HUES48 (cell line): Measurements from ENCODE around the gene PRKG2.
"Not testable (repeated sequence)": the region's sequence is repeated elsewhere in the genome, so short reads cannot be mapped to it uniquely, and the experiment has no call there.

Experiments
- H3K27ac ChIP-seq: one replicate; pipeline ENCODE4 v1.7.0; 2013; ENCODE audit warnings: low read depth, low read length, inconsistent platforms
- H3K27me3 ChIP-seq: 2 replicates; pipeline ENCODE4 v1.6.1; 2013; ENCODE audit warnings: mild to moderate bottlenecking, low read length; ENCODE audit not compliant: control insufficient read depth, insufficient read depth
- H3K36me3 ChIP-seq: 2 replicates; pipeline ENCODE4 v1.6.1; 2013; ENCODE audit warnings: low read length; ENCODE audit not compliant: control insufficient read depth, insufficient read depth
- H3K4me1 ChIP-seq: 2 replicates; pipeline ENCODE4 v1.6.1; 2013; ENCODE audit warnings: mild to moderate bottlenecking, low read length; ENCODE audit not compliant: control insufficient read depth, insufficient read depth
- H3K4me3 ChIP-seq: 2 replicates; pipeline ENCODE4 v1.5.1; 2013; ENCODE audit warnings: mild to moderate bottlenecking, low read depth, low read length
- H3K9ac ChIP-seq: 2 replicates; pipeline ENCODE4 v1.6.1; 2013; ENCODE audit warnings: mild to moderate bottlenecking, low read depth, low read length, moderate library complexity
- H3K9me3 ChIP-seq: 2 replicates; pipeline ENCODE4 v1.6.1; 2013; ENCODE audit warnings: low read length; ENCODE audit not compliant: control insufficient read depth, insufficient read depth

PRKG2 gene

DNA sequence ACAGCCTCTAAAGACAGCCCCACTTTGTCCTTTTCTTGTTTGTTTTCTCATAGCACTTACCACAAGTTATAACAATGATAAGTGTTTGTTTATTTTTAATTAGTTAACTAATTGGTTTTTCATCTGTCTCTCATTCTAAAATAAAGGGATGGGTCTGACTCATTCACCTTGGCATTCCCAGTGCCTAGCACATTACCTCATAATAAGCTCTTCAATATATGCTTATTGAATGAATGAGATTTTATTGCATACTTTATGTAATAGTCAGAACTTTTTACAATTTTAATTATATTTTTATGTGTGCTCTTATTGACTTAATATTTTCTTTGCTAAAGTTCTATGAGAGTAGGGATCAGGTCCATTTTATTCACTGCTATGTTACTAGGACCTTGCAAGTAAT, 22.8 kb upstream of the PRKG2 start:
- no peaks in the 10 kb centered on the region for H3K27me3 ChIP-seq
- H3K4me1 ChIP-seq = no peaks in the 10 kb centered on the region
- no peak overlapping the region for H3K27ac ChIP-seq
- H3K4me3 ChIP-seq = no peak overlapping the region
- H3K36me3 ChIP-seq = no peaks in the 10 kb centered on the region
- no peak overlapping the region for H3K9ac ChIP-seq
- H3K9me3 ChIP-seq = no peaks in the 10 kb centered on the region

DNA sequence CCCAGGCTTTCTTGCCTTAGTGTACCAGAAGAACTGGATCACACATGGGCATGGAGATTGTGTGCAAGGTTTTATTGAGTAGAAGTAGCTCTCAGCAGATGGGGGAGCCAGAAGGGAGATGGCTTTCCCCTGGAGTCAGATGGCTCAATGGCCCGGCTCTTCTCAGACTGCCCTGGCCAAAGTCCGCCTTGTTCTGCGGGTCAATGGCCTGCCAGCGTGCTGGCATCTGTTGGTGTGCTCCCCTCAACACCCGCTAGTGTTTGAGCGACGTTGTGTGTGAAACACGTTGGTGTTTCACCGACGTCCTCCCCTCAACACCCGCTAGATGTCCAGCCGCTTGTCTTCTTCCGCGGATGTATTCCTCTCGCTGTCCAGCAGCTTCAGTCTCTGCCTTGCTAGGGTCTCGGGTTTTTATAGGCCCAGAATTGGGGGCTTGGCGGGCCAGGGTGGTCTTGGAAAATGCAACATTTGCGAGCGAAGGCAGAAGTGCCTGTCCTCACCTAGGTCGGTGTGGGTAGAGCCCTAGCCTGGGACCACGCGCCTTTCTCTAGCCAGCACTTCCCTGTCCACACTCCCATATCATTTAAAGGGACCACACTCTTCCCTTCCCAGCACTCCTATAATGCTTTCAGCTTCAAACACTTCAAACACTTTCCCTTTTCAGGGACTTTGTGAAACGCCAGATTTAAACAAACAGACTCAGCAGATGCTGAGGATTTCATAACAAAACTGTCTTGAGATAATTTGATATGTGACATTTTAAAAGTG, 21.1 kb upstream of the PRKG2 start:
- H3K4me3 ChIP-seq = no peak overlapping the region
- H3K27ac ChIP-seq = no peak overlapping the region
- H3K4me1 ChIP-seq = no peaks in the 10 kb centered on the region
- peaks cover 7% of the 10 kb centered on the region for H3K9me3 ChIP-seq
- no peaks in the 10 kb centered on the region for H3K27me3 ChIP-seq
- no peaks in the 10 kb centered on the region for H3K36me3 ChIP-seq
- H3K9ac ChIP-seq = no peak overlapping the region

DNA sequence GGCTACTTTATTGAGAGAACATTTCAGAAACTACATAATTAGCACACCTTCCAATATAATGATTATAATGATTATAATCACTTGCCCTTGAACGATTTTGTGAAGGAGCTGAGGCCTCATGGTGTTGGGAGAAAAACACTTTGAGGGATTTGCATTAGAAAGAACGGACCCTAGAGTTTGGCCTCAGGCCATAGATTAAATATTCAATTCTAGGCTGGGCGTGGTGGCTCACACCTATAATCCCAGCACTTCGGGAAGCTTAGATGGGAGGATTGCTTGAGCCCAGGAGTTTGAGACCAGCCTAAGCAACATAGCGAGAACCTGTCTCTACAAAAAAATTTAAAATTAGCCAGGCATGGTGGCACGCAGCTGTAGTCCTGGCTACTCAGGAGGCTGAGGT, 12.9 kb upstream of the PRKG2 start:
- H3K27ac ChIP-seq = no peak overlapping the region
- no peak overlapping the region for H3K4me3 ChIP-seq
- H3K9me3 ChIP-seq = peaks cover 13% of the 10 kb centered on the region
- no peaks in the 10 kb centered on the region for H3K4me1 ChIP-seq
- H3K9ac ChIP-seq = no peak overlapping the region
- H3K27me3 ChIP-seq = no peaks in the 10 kb centered on the region
- H3K36me3 ChIP-seq = no peaks in the 10 kb centered on the region

DNA sequence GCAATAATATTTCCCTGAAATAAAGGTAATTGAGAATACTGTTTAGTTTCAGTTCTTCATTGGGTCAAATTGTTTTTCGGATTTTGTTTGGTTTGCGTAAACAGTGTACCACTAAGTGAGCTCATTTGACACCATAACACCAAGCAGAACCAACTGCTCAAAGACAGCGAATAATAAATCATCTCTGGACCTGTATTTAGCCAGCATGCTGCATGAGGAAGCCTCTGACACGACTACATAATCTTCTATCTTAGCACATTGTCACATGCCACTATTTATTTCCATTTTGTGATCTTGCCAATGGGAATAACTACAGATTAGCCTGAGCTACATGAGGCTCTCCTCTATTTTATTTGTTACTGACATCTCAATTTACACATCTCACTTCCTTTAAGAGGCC, 12.1 kb upstream of the PRKG2 start:
- peaks cover 13% of the 10 kb centered on the region for H3K9me3 ChIP-seq
- H3K4me1 ChIP-seq = no peaks in the 10 kb centered on the region
- H3K27me3 ChIP-seq = no peaks in the 10 kb centered on the region
- no peak overlapping the region for H3K4me3 ChIP-seq
- H3K9ac ChIP-seq = no peak overlapping the region
- H3K27ac ChIP-seq = no peak overlapping the region
- H3K36me3 ChIP-seq = no peaks in the 10 kb centered on the region

DNA sequence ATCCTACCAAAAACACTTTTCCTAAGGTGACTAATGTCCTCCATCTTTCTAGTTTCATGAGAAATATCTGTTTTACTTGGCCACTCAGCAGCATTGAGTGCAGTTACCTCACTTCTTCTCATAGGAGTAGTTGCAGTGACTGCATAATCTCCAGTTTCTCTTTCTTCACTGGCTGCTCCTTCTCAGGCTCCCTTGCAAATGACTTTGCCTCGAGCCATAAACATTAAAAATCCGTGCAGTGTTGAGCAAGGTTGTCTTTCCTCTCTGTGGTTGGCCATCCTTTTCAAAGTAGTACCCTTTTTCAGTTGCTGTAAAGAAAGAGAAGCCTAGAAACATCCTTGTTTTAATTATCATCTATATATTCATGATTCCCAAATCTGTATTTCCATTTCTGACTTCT, 10.2 kb upstream of the PRKG2 start:
- H3K27ac ChIP-seq = no peak overlapping the region
- H3K4me1 ChIP-seq = peaks cover 9% of the 10 kb centered on the region; the same call in 1 of the 2 replicates
- H3K9ac ChIP-seq = no peak overlapping the region
- H3K4me3 ChIP-seq = no peak overlapping the region
- H3K27me3 ChIP-seq = no peaks in the 10 kb centered on the region
- no peaks in the 10 kb centered on the region for H3K36me3 ChIP-seq
- no peaks in the 10 kb centered on the region for H3K9me3 ChIP-seq

DNA sequence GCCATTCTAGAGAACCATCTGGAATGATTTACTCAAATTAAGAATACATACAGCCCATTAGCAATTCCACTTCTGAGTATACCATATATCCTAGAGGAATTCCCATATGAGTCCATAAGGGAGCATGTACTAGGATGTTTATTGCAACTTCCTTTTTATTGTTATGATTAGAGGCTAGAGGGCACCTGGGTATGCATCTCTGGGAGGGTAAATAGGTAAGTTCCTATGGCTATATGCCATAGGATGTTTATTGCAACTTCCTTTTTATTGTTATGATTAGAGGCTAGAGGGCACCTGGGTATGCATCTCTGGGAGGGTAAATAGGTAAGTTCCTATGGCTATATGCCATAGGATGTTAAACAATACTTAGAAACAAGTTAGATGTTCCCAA, 7.1 kb upstream of the PRKG2 start:
- H3K4me1 ChIP-seq, H3K9me3 ChIP-seq, H3K9ac ChIP-seq: not testable (repeated sequence)

DNA sequence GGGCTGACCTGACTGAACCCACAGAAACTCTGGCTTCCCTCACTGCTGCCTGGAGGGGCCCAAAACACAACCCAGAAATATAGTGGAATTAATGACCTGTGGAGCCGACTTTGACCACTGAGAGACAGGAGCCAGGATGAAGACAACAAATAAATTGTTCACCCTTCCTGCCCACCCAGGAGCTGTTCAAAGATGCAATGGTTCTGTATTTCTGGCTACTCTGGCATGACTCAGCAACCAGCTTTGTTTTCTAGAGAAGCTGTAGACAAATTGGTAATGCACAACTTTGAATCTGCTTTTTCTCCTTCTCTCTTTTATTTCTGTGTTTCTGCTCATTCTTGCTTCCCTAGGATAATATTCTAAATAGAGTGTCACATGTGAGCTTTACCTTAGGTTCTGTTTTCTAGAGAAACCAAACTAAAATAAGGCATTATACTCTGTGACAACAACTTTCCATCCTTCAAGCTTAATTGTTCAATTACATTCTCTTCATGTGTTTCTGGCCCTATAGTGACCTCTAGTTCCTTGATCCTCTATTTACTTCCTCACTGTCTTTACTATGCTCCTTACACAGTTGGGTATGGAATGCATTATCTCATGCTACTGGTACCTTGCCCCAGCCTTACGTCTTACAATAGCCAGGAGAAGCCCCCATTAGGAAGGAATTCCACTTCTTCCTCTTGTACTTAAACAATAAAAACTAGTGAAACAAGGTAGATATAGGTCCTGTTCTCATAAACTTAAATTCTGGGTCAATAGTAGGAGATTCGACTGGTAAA, 6.5 kb upstream of the PRKG2 start:
- H3K9me3 ChIP-seq = no peaks in the 10 kb centered on the region
- H3K36me3 ChIP-seq = no peaks in the 10 kb centered on the region
- H3K27me3 ChIP-seq = peaks cover 2% of the 10 kb centered on the region
- H3K27ac ChIP-seq = no peak overlapping the region
- H3K4me3 ChIP-seq = no peak overlapping the region
- H3K9ac ChIP-seq = no peak overlapping the region
- H3K4me1 ChIP-seq = peaks cover 9% of the 10 kb centered on the region; the same call in 1 of the 2 replicates

More for the DNA sequence above, 7.1 kb upstream of the PRKG2 start:
- H3K4me3 ChIP-seq, H3K27me3 ChIP-seq, H3K36me3 ChIP-seq, H3K27ac ChIP-seq: not testable (repeated sequence)

DNA sequence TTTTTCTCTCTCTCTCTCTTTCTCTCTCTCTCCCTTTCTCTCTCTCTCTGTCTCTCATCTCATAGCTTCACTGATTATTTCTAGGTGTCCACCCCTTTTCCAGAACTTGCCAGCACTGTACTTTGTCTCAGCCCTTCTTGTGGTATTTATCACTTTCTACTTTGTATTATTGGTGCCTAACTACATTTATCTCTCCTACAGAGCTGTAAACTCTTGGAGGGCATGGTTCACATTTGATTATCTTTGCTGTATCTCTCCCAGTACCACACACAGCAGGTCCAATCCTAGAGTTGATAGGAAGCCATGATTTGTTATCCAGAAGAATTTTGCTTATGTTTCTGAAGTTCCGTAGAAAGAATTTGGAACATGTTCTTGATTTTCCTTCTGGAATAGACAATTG, 5.2 kb upstream of the PRKG2 start:
- no peaks in the 10 kb centered on the region for H3K36me3 ChIP-seq
- no peak overlapping the region for H3K4me3 ChIP-seq
- peaks cover 14% of the 10 kb centered on the region for H3K27me3 ChIP-seq
- H3K4me1 ChIP-seq = peaks cover 16% of the 10 kb centered on the region; the same call in 1 of the 2 replicates
- H3K9me3 ChIP-seq = no peaks in the 10 kb centered on the region
- no peak overlapping the region for H3K27ac ChIP-seq
- no peak overlapping the region for H3K9ac ChIP-seq

DNA sequence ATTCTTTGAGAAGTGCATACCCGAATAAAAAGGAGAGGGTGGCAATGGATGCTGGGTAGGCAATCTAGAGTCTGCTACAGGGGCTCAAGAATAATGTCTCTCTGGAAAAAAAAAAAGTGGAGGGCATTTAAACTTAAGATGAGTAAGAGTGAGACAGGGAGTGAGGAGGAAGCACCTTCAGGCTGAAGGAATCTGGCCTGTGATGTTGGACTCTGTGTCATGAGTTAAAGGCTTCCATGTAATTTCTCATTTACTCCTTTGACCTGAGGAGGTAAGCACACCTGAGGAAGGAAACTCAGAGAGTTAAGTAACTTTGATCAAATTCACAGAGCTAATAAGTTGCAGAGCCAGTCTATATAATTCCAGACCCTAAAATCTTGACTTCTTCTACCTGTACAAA, 3.2 kb upstream of the PRKG2 start:
- Histone ChIP-seq H3K27me3 (peaks cover 35% of the 10 kb centered on the region), H3K9ac (no peak overlapping the region), H3K4me1 (peaks cover 17% of the 10 kb centered on the region; the same call in 1 of the 2 replicates), H3K36me3 (no peaks in the 10 kb centered on the region), H3K9me3 (no peaks in the 10 kb centered on the region), H3K27ac (no peak overlapping the region), H3K4me3 (no peak overlapping the region)

DNA sequence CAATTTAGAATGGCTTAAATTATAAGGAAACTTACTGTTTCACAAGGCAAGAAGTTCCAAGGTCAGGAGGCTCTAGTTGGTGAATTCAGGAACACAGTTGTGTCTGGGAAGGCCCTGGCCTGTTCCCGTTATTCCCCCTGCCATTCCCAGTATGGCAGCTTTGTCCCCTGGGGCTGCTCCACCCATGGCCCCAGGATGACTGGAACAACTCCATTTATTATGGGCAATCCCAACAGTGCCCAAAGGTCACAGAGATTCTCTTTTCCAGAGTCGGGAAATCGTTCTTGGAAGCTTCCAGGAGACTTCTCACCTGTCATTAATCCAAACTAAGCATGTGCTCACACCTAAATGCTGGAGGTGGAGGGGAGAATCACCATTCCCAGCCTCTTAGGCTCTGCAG, 2.8 kb upstream of the PRKG2 start:
- H3K4me1 ChIP-seq = peaks cover 17% of the 10 kb centered on the region; the same call in 1 of the 2 replicates
- H3K4me3 ChIP-seq = no peak overlapping the region
- no peak overlapping the region for H3K9ac ChIP-seq
- no peaks in the 10 kb centered on the region for H3K36me3 ChIP-seq
- H3K9me3 ChIP-seq = no peaks in the 10 kb centered on the region
- no peak overlapping the region for H3K27ac ChIP-seq
- peaks cover 39% of the 10 kb centered on the region for H3K27me3 ChIP-seq

DNA sequence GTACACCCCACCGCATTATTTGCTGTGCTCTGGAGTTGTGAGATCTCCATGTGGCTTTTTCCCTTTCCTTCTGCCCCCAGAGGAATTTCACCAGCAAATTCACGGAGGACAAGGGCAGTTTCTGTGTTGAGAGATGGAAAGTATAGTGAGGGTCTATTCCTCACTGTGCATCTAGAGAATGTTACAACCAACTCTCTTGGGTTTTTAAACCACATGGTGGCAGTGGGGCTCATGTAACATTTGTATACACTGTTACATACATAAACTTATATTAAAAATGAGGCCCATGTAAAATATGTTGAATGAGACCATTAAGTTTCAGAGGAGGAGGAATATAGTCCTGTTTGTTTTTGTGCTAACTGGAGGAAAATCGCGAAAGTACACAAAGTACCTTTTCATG, 909 bp upstream of the PRKG2 start:
- 0 out of 2 replicates have a peak, but pooled peaks cover 8% of the 10 kb centered on the region for H3K4me1 ChIP-seq
- H3K4me3 ChIP-seq = peak overlapping the region; percentile 73
- H3K27ac ChIP-seq = no peak overlapping the region
- no peaks in the 10 kb centered on the region for H3K9me3 ChIP-seq
- H3K27me3 ChIP-seq = peaks cover 48% of the 10 kb centered on the region
- no peak overlapping the region for H3K9ac ChIP-seq
- H3K36me3 ChIP-seq = no peaks in the 10 kb centered on the region
